ENCODE measurements around the gene PTPN23.

The PTPN23 gene

GRCh38 chr3:47409284-47409683 lies 28.5 kb downstream of the PTPN23 start:
- no peak overlapping the region for H3K4me2 ChIP-seq (ENCODE audit: low read depth, low read length, poor library complexity, severe bottlenecking)
- H3F3A ChIP-seq (ENCODE audit: low read depth) = no peaks in the 10 kb centered on the region
- no peak overlapping the region for H3K4me3 ChIP-seq (ENCODE audit: low read length, poor library complexity, severe bottlenecking)
- no peak overlapping the region for H2AFZ ChIP-seq (ENCODE audit: low read length)
- no peaks in the 10 kb centered on the region for H3K27me3 ChIP-seq (ENCODE audit: insufficient read depth, low read length, poor library complexity, severe bottlenecking)
- H3K79me2 ChIP-seq (ENCODE audit: insufficient read depth, low read length) = 0 out of 2 replicates have a peak, but pooled peaks cover 2% of the 10 kb centered on the region
- no peaks in the 10 kb centered on the region for H3K4me1 ChIP-seq (ENCODE audit: insufficient read depth, low read length, poor library complexity, severe bottlenecking)
- H4K20me1 ChIP-seq (ENCODE audit: insufficient read depth, low read length, poor library complexity, severe bottlenecking) = peaks cover 3% of the 10 kb centered on the region
- H3K9ac ChIP-seq (ENCODE audit: low read depth, low read length, poor library complexity, severe bottlenecking) = no peak overlapping the region
- no peaks in the 10 kb centered on the region for H3K9me3 ChIP-seq (ENCODE audit: insufficient read depth, low read depth, low read length)
- H3K9me2 ChIP-seq (replicated peaks; ENCODE audit: low read depth, low read length) = no peaks in the 10 kb centered on the region
- TF ChIP-seq CTCF (conservative IDR thresholded peaks at IDR 0.05; ENCODE audit: low read length) (no peak), EZH2phosphoT487 (IDR thresholded peaks at IDR 0.05; ENCODE audit: borderline replicate concordance) (no peak)
- H3K36me3 ChIP-seq (ENCODE audit: insufficient read depth, low read length) = peaks cover 93% of the 10 kb centered on the region; the same call in 1 of the 2 replicates

GRCh38 chr3:47409688-47410416 lies 29.0 kb downstream of the PTPN23 start:
- Histone ChIP-seq H3K27me3 (ENCODE audit: insufficient read depth, low read length, poor library complexity, severe bottlenecking) (no peaks in the 10 kb centered on the region), H3K79me2 (ENCODE audit: insufficient read depth, low read length) (no peaks in the 10 kb centered on the region), H3F3A (ENCODE audit: low read depth) (no peaks in the 10 kb centered on the region), H3K9ac (ENCODE audit: low read depth, low read length, poor library complexity, severe bottlenecking) (no peak overlapping the region), H3K4me3 (ENCODE audit: low read length, poor library complexity, severe bottlenecking) (no peak overlapping the region), H3K4me2 (ENCODE audit: low read depth, low read length, poor library complexity, severe bottlenecking) (no peak overlapping the region), H3K36me3 (ENCODE audit: insufficient read depth, low read length) (peaks cover 93% of the 10 kb centered on the region; the same call in 1 of the 2 replicates), H3K9me2 (replicated peaks; ENCODE audit: low read depth, low read length) (no peaks in the 10 kb centered on the region), H3K9me3 (ENCODE audit: insufficient read depth, low read depth, low read length) (no peaks in the 10 kb centered on the region), H3K4me1 (ENCODE audit: insufficient read depth, low read length, poor library complexity, severe bottlenecking) (no peaks in the 10 kb centered on the region), H4K20me1 (ENCODE audit: insufficient read depth, low read length, poor library complexity, severe bottlenecking) (no peaks in the 10 kb centered on the region), H2AFZ (ENCODE audit: low read length) (no peak overlapping the region)
- no peak for TF ChIP-seq EZH2phosphoT487 (IDR thresholded peaks at IDR 0.05; ENCODE audit: borderline replicate concordance)
- TF ChIP-seq CTCF (conservative IDR thresholded peaks at IDR 0.05; ENCODE audit: low read length) = no peak

- TF ChIP-seq CTCF (conservative IDR thresholded peaks at IDR 0.05; ENCODE audit: low read length) (no peak), EZH2phosphoT487 (IDR thresholded peaks at IDR 0.05; ENCODE audit: borderline replicate concordance) (no peak)
Measured at GRCh38 chr3:47410417-47410720, 29.5 kb downstream of the PTPN23 start.

More at GRCh38 chr3:47410417-47410720, 29.5 kb downstream of the PTPN23 start:
- H3F3A ChIP-seq (ENCODE audit: low read depth) = no peaks in the 10 kb centered on the region
- no peaks in the 10 kb centered on the region for H3K79me2 ChIP-seq (ENCODE audit: insufficient read depth, low read length)
- H4K20me1 ChIP-seq (ENCODE audit: insufficient read depth, low read length, poor library complexity, severe bottlenecking) = no peaks in the 10 kb centered on the region
- no peak overlapping the region for H3K4me3 ChIP-seq (ENCODE audit: low read length, poor library complexity, severe bottlenecking)
- no peaks in the 10 kb centered on the region for H3K27me3 ChIP-seq (ENCODE audit: insufficient read depth, low read length, poor library complexity, severe bottlenecking)
- no peak overlapping the region for H2AFZ ChIP-seq (ENCODE audit: low read length)
- H3K4me1 ChIP-seq (ENCODE audit: insufficient read depth, low read length, poor library complexity, severe bottlenecking) = no peaks in the 10 kb centered on the region
- no peaks in the 10 kb centered on the region for H3K9me2 ChIP-seq (replicated peaks; ENCODE audit: low read depth, low read length)
- H3K4me2 ChIP-seq (ENCODE audit: low read depth, low read length, poor library complexity, severe bottlenecking) = no peak overlapping the region
- peaks cover 93% of the 10 kb centered on the region; the same call in 1 of the 2 replicates for H3K36me3 ChIP-seq (ENCODE audit: insufficient read depth, low read length)
- H3K9me3 ChIP-seq (ENCODE audit: insufficient read depth, low read depth, low read length) = no peaks in the 10 kb centered on the region
- no peak overlapping the region for H3K9ac ChIP-seq (ENCODE audit: low read depth, low read length, poor library complexity, severe bottlenecking)
